IPS DF 4.7 (cell line): ENCODE data around the gene ZNF831.

ENCODE experiments used
- DNase-seq: peaks from one replicate; pipeline ENCODE4 v3.0.0-alpha.2; 2013; ENCODE audit warnings: low spot score; ENCODE audit errors: extremely low read depth

ZNF831 gene

GRCh38 chr20:59141818-59142581 is 21.6 kb upstream of the ZNF831 start:
- no peak for DNase-seq

GRCh38 chr20:59143326-59143725 is 20.3 kb upstream of the ZNF831 start:
- no peak for DNase-seq

GRCh38 chr20:59144179-59144830 is 19.3 kb upstream of the ZNF831 start:
- no peak for DNase-seq

GRCh38 chr20:59144831-59145196 is 18.8 kb upstream of the ZNF831 start:
- DNase-seq, result no peak

GRCh38 chr20:59145247-59145923 is 18.2 kb upstream of the ZNF831 start:
- DNase-seq, result no peak

- no peak for DNase-seq
Observed at GRCh38 chr20:59145924-59146779, 17.5 kb upstream of the ZNF831 start.

- DNase-seq, result no peak
Observed at GRCh38 chr20:59146780-59147565, 16.6 kb upstream of the ZNF831 start.

- no peak for DNase-seq
Observed at GRCh38 chr20:59147586-59147985, 16.0 kb upstream of the ZNF831 start.

GRCh38 chr20:59148701-59149493 is 14.7 kb upstream of the ZNF831 start:
- DNase-seq, result no peak

GRCh38 chr20:59149678-59150504 is 13.7 kb upstream of the ZNF831 start:
- DNase-seq, result no peak

- DNase-seq, result no peak
Observed at GRCh38 chr20:59150821-59151251, 12.8 kb upstream of the ZNF831 start.

GRCh38 chr20:59151391-59151790 is 12.2 kb upstream of the ZNF831 start:
- no peak for DNase-seq

GRCh38 chr20:59151820-59152219 is 11.8 kb upstream of the ZNF831 start:
- DNase-seq, result no peak

GRCh38 chr20:59152559-59153354 is 10.9 kb upstream of the ZNF831 start:
- no peak for DNase-seq

GRCh38 chr20:59153355-59153681 is 10.3 kb upstream of the ZNF831 start:
- no peak for DNase-seq

- DNase-seq, result no peak
Observed at GRCh38 chr20:59153832-59154231, 9.8 kb upstream of the ZNF831 start.

- DNase-seq, result no peak
Observed at GRCh38 chr20:59154317-59155013, 9.2 kb upstream of the ZNF831 start.

- DNase-seq, result no peak
Observed at GRCh38 chr20:59157064-59157463, 6.6 kb upstream of the ZNF831 start.
